ENCODE measurements around the gene ITIH5. TPM values are rescaled to one million over a fixed set of nuclear protein-coding genes. Genes with fewer than 3 reads are reported as not detected.

ITIH5 gene
- total and polyA plus RNA-seq, 10 donors: 0.59 to 5.2 (median 1.7) TPM

- Histone ChIP-seq H3K4me3 (no peak overlapping the region), H3K9me3 (peaks cover 0 to 12% (median 9%) of the 10 kb centered on the region in 8 donors), H3K27ac (no peak overlapping the region), H3K27me3 (replicated peaks in 1 of 7) (no peaks in the 10 kb centered on the region), H3K4me1 (peaks cover 0 to 24% (median 2%) of the 10 kb centered on the region in 6 donors), H3K36me3 (no peaks in the 10 kb centered on the region)
- TF ChIP-seq CTCF (IDR thresholded peaks at IDR 0.05 in 8 of 11, conservative IDR thresholded peaks at IDR 0.05 in 3 of 11): no peak
- TF ChIP-seq POLR2A (IDR thresholded peaks at IDR 0.05): no peak
- no peak for TF ChIP-seq POLR2AphosphoS5 (IDR thresholded peaks at IDR 0.05)
- intact Hi-C loops (cut with DNase I; ENCODE audit: low total_unique reads): no loop called here
- WGBS, 5 donors: 82 to 91% (median 89%) methylated on average over 6 of the region's 6 CpGs
- no peak for DNase-seq
Observed at GRCh38 chr10:7542189-7542914, 124.4 kb downstream of the ITIH5 start.

- no peak for TF ChIP-seq CTCF (IDR thresholded peaks at IDR 0.05 in 8 of 11, conservative IDR thresholded peaks at IDR 0.05 in 3 of 11)
- peak in 2 of 3 donors; percentile 14 to 70 for TF ChIP-seq POLR2AphosphoS5 (IDR thresholded peaks at IDR 0.05)
- Histone ChIP-seq H3K9me3 (peaks cover 0 to 12% (median 9%) of the 10 kb centered on the region in 8 donors), H3K27ac (no peak overlapping the region), H3K27me3 (replicated peaks in 1 of 7) (no peaks in the 10 kb centered on the region), H3K36me3 (no peaks in the 10 kb centered on the region), H3K4me1 (peaks cover 0 to 24% (median 2%) of the 10 kb centered on the region in 6 donors), H3K4me3 (no peak overlapping the region)
- DNase-seq: no peak
- WGBS, 5 donors: 66 to 91% (median 83%) methylated on average over 21 to 22 of the region's 22 CpGs
- intact Hi-C loops (cut with DNase I; ENCODE audit: low total_unique reads): no loop called here
Observed at GRCh38 chr10:7541137-7542087, 125.4 kb downstream of the ITIH5 start.

GRCh38 chr10:7538970-7539654, 127.7 kb downstream of the ITIH5 start:
- Histone ChIP-seq H3K36me3 (no peaks in the 10 kb centered on the region), H3K4me1 (peaks cover 0 to 24% (median 2%) of the 10 kb centered on the region in 6 donors), H3K27ac (peak overlapping the region in 7 of 8 donors; percentile 41 to 70 (median 55)), H3K27me3 (replicated peaks in 1 of 7) (no peaks in the 10 kb centered on the region), H3K9me3 (peaks cover 0 to 12% (median 9%) of the 10 kb centered on the region in 8 donors), H3K4me3 (no peak overlapping the region)
- WGBS, 5 donors: 45 to 64% (median 58%) methylated on average over 6 of the region's 6 CpGs
- no peak for TF ChIP-seq POLR2A (IDR thresholded peaks at IDR 0.05)
- TF ChIP-seq POLR2AphosphoS5 (IDR thresholded peaks at IDR 0.05): peak in 1 of 3 donors; percentile 61
- peak in 1 of 11 experiments; percentile 10 for TF ChIP-seq CTCF (IDR thresholded peaks at IDR 0.05 in 8 of 11, conservative IDR thresholded peaks at IDR 0.05 in 3 of 11)
- intact Hi-C loops (cut with DNase I; ENCODE audit: low total_unique reads): no loop called here
- no peak for DNase-seq

Data from spleen (tissue), 11 donors.